ENCODE data around the gene CSAD.
"Not testable (repeated sequence)": the region's sequence is repeated elsewhere in the genome, so short reads cannot be mapped to it uniquely, and the experiment has no call there.

The CSAD gene

GRCh38 chr12:53197011-53197640, 16.4 kb upstream of the CSAD start:
- DNase-seq = no peak

- DNase-seq = no peak
Observed at GRCh38 chr12:53196486-53196885, 15.8 kb upstream of the CSAD start.

- DNase-seq = no peak
Observed at GRCh38 chr12:53195516-53196420, 15.0 kb upstream of the CSAD start.

GRCh38 chr12:53194973-53195372, 14.2 kb upstream of the CSAD start:
- no peak for DNase-seq

- DNase-seq = no peak
Observed at GRCh38 chr12:53193985-53194716, 13.4 kb upstream of the CSAD start.

GRCh38 chr12:53193040-53193439, 12.3 kb upstream of the CSAD start:
- no peak for DNase-seq

- no peak for DNase-seq
Observed at GRCh38 chr12:53192531-53193021, 11.9 kb upstream of the CSAD start.

GRCh38 chr12:53191885-53192530, 11.3 kb upstream of the CSAD start:
- no peak for DNase-seq

- no peak for DNase-seq
Observed at GRCh38 chr12:53191096-53191884, 10.6 kb upstream of the CSAD start.

- DNase-seq = peak; percentile 43
Observed at GRCh38 chr12:53190108-53190729, 9.5 kb upstream of the CSAD start.

- no peak for DNase-seq
Observed at GRCh38 chr12:53187145-53187899, 6.6 kb upstream of the CSAD start.

- no peak for DNase-seq
Observed at GRCh38 chr12:53186745-53187144, 6.0 kb upstream of the CSAD start.

- no peak for DNase-seq
Observed at GRCh38 chr12:53185582-53186153, 4.9 kb upstream of the CSAD start.

- DNase-seq = no peak
Observed at GRCh38 chr12:53184828-53185227, 4.1 kb upstream of the CSAD start.

GRCh38 chr12:53182903-53183302, 2.2 kb upstream of the CSAD start:
- DNase-seq = no peak

- no peak for DNase-seq
Observed at GRCh38 chr12:53181935-53182334, 1.2 kb upstream of the CSAD start.

- peak; percentile 86 for DNase-seq
Observed at GRCh38 chr12:53180931-53181645, 363 bp upstream of the CSAD start.

- no peak for DNase-seq
Observed at GRCh38 chr12:53179687-53180219, 972 bp downstream of the CSAD start.

- DNase-seq = not testable (repeated sequence)
Observed at GRCh38 chr12:53178803-53179202, 1.9 kb downstream of the CSAD start.
